DOHH2 (cell line): Measurements from ENCODE around the gene PRDM5.

Experiments
- H3F3A ChIP-seq: fragments of 200-600 bp; sonication (generic), shearing (Covaris generic); 2 replicates; pipeline ENCODE4 v1.6.0; 2016; ENCODE audit warnings: antibody characterized with exemption, mild to moderate bottlenecking; ENCODE audit not compliant: control insufficient read depth, insufficient read depth
- H3K27ac ChIP-seq: fragments of 200-600 bp; sonication (generic); 2 replicates; pipeline ENCODE4 v1.5.1; 2014; ENCODE audit warnings: low read depth, mild to moderate bottlenecking, low read length, moderate library complexity
- H3K27me3 ChIP-seq: fragments of 200-600 bp; sonication (generic); 2 replicates; pipeline ENCODE4 v1.6.1; 2014; ENCODE audit warnings: mild to moderate bottlenecking, low read length, mixed read lengths; ENCODE audit not compliant: control insufficient read depth
- H3K36me3 ChIP-seq: fragments of 200-600 bp; sonication (generic); 2 replicates; pipeline ENCODE4 v1.6.1; 2014; ENCODE audit warnings: mild to moderate bottlenecking, low read length, moderate library complexity, mixed read lengths; ENCODE audit not compliant: control insufficient read depth
- H3K4me1 ChIP-seq: fragments of 200-600 bp; sonication (generic); 2 replicates; pipeline ENCODE4 v1.6.1; 2014; ENCODE audit warnings: mild to moderate bottlenecking, low read length, mixed read lengths; ENCODE audit not compliant: control insufficient read depth
- H3K4me2 ChIP-seq: fragments of 200-600 bp; sonication (generic); 2 replicates; pipeline ENCODE4 v1.6.0; 2014; ENCODE audit warnings: mild to moderate bottlenecking, low read length, moderate library complexity
- H3K4me3 ChIP-seq: fragments of 200-600 bp; sonication (generic); 2 replicates; pipeline ENCODE4 v1.5.1; 2014; ENCODE audit warnings: mild to moderate bottlenecking, low read length, mixed read lengths
- H3K79me2 ChIP-seq: fragments of 200-600 bp; sonication (generic); 2 replicates; pipeline ENCODE4 v1.6.1; 2014; ENCODE audit warnings: mild to moderate bottlenecking, low read length, mixed read lengths; ENCODE audit not compliant: control insufficient read depth
- H3K9me2 ChIP-seq: fragments of 200-600 bp; sonication (generic); replicated peaks from 2 replicates; pipeline ENCODE4 v1.6.1; 2014; ENCODE audit warnings: mild to moderate bottlenecking, low read length, mixed read lengths; ENCODE audit not compliant: control insufficient read depth
- H3K9me3 ChIP-seq: fragments of 200-600 bp; sonication (generic); 2 replicates; pipeline ENCODE4 v1.6.1; 2014; ENCODE audit warnings: antibody characterized with exemption, low read length, mixed read lengths; ENCODE audit not compliant: control insufficient read depth, insufficient read depth
- H4K20me1 ChIP-seq: fragments of 200-600 bp; sonication (generic); 2 replicates; pipeline ENCODE4 v1.6.0; 2014; ENCODE audit warnings: low read depth, mild to moderate bottlenecking, antibody characterized with exemption, low read length, moderate library complexity; ENCODE audit not compliant: control insufficient read depth, insufficient read depth
- CTCF ChIP-seq: fragments of 200-600 bp; sonication (generic); IDR thresholded peaks from one replicate; pipeline ENCODE4 v1.5.1; 2014; ENCODE audit warnings: antibody characterized with exemption, mild to moderate bottlenecking, low read depth, low read length; ENCODE audit not compliant: poor library complexity, severe bottlenecking
- EZH2phosphoT487 ChIP-seq: fragments of 200-600 bp; sonication (generic); IDR thresholded peaks from 2 replicates; pipeline ENCODE4 v1.6.1; 2017; ENCODE audit warnings: borderline replicate concordance, mild to moderate bottlenecking, antibody characterized with exemption, low read length, moderate library complexity, mixed read lengths

PRDM5 gene

GRCh38 chr4:120730777-120731320 lies 191.7 kb downstream of the PRDM5 start:
- Histone ChIP-seq H3K4me3 (no peak overlapping the region), H3K27ac (no peak overlapping the region), H3K4me1 (peaks cover under 1% of the 10 kb centered on the region; the same call in 1 of the 2 replicates), H4K20me1 (no peaks in the 10 kb centered on the region), H3K9me3 (no peaks in the 10 kb centered on the region), H3K79me2 (no peaks in the 10 kb centered on the region), H3K4me2 (no peak overlapping the region), H3F3A (no peaks in the 10 kb centered on the region), H3K27me3 (no peaks in the 10 kb centered on the region), H3K36me3 (no peaks in the 10 kb centered on the region), H3K9me2 (no peaks in the 10 kb centered on the region)
- TF ChIP-seq EZH2phosphoT487 (no peak), CTCF (no peak)

GRCh38 chr4:120728892-120729675 lies 193.4 kb downstream of the PRDM5 start:
- H3K4me2 ChIP-seq = no peak overlapping the region
- H3K9me2 ChIP-seq = no peaks in the 10 kb centered on the region
- H3K4me3 ChIP-seq = no peak overlapping the region
- no peak overlapping the region for H3K27ac ChIP-seq
- TF ChIP-seq CTCF (no peak), EZH2phosphoT487 (no peak)
- no peaks in the 10 kb centered on the region for H3K9me3 ChIP-seq
- H4K20me1 ChIP-seq = no peaks in the 10 kb centered on the region
- H3K79me2 ChIP-seq = no peaks in the 10 kb centered on the region
- H3K4me1 ChIP-seq = peaks cover 11% of the 10 kb centered on the region
- no peaks in the 10 kb centered on the region for H3F3A ChIP-seq
- H3K27me3 ChIP-seq = no peaks in the 10 kb centered on the region
- H3K36me3 ChIP-seq = no peaks in the 10 kb centered on the region

- H3K79me2 ChIP-seq = no peaks in the 10 kb centered on the region
- no peak overlapping the region for H3K4me2 ChIP-seq
- no peaks in the 10 kb centered on the region for H3K9me3 ChIP-seq
- no peaks in the 10 kb centered on the region for H4K20me1 ChIP-seq
- TF ChIP-seq EZH2phosphoT487 (no peak), CTCF (no peak)
- peaks cover 22% of the 10 kb centered on the region for H3K4me1 ChIP-seq
- no peaks in the 10 kb centered on the region for H3K9me2 ChIP-seq
- no peaks in the 10 kb centered on the region for H3F3A ChIP-seq
- no peaks in the 10 kb centered on the region for H3K27me3 ChIP-seq
- no peaks in the 10 kb centered on the region for H3K36me3 ChIP-seq
- H3K4me3 ChIP-seq = no peak overlapping the region
- no peak overlapping the region for H3K27ac ChIP-seq
These were observed 196.6 kb downstream of the PRDM5 start for GRCh38 chr4:120725639-120726580.
